Measurements from ENCODE around the gene SLC27A5. TPM values are rescaled to one million over a fixed set of nuclear protein-coding genes. Genes with fewer than 3 reads are reported as not detected.

Gene SLC27A5
- total RNA-seq, 1 donor from 2014 or later = 4.7 TPM

- peaks cover 13% of the 10 kb centered on the region for H3K4me1 ChIP-seq
- intact Hi-C loops (cut with DNase I) = no loop called here
- ATAC-seq (no peak), DNase-seq (no peak)
- H3K27me3 ChIP-seq = no peaks in the 10 kb centered on the region
- no peak for TF ChIP-seq CTCF (IDR thresholded peaks at IDR 0.05)
- peaks cover 14% of the 10 kb centered on the region for H3K36me3 ChIP-seq
- H3K27ac ChIP-seq = no peak overlapping the region
- H3K9me3 ChIP-seq = no peaks in the 10 kb centered on the region
- no peak overlapping the region for H3K4me3 ChIP-seq
Observed at GRCh38 chr19:58479736-58480480, 31.9 kb downstream of the SLC27A5 start.

- no peak for TF ChIP-seq CTCF (IDR thresholded peaks at IDR 0.05)
- intact Hi-C loops (cut with DNase I) = no loop called here
- Histone ChIP-seq H3K27ac (no peak overlapping the region), H3K27me3 (no peaks in the 10 kb centered on the region), H3K4me3 (no peak overlapping the region), H3K9me3 (no peaks in the 10 kb centered on the region), H3K36me3 (peaks cover 14% of the 10 kb centered on the region), H3K4me1 (peaks cover 15% of the 10 kb centered on the region)
- ATAC-seq (no peak), DNase-seq (no peak)
Observed at GRCh38 chr19:58479303-58479702, 32.5 kb downstream of the SLC27A5 start.

DNA sequence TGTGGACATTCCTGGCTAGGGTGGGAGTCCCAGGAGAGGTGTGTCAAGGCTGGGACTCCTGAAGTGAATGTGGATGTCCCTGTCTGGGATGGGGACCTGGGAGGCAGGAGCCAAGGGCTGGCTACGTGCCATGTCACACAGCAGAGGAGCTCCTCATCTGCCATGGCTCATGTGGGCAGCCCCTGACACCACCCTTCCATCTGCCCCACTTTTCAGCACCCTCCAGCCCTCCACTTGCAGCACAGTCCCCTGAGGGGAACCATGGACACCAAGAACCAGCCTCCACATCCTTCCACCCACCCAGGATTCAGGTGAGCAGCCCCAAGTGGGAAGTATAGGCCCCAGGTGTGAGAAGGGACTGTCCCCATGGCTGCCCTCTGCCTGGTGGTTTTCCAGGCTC is 33.9 kb downstream of the SLC27A5 start:
- Histone ChIP-seq H3K36me3 (peaks cover 19% of the 10 kb centered on the region), H3K27me3 (no peaks in the 10 kb centered on the region), H3K27ac (no peak overlapping the region), H3K4me3 (no peak overlapping the region), H3K4me1 (peaks cover 15% of the 10 kb centered on the region), H3K9me3 (no peaks in the 10 kb centered on the region)
- TF ChIP-seq CTCF (IDR thresholded peaks at IDR 0.05) = no peak
- intact Hi-C loops (cut with DNase I) = no loop called here
- DNase-seq = no peak
- no peak for ATAC-seq

GRCh38 chr19:58477130-58477529 is 34.7 kb downstream of the SLC27A5 start:
- TF ChIP-seq CTCF (IDR thresholded peaks at IDR 0.05) = no peak
- Histone ChIP-seq H3K27me3 (no peaks in the 10 kb centered on the region), H3K9me3 (no peaks in the 10 kb centered on the region), H3K4me3 (no peak overlapping the region), H3K27ac (peak overlapping the region; percentile 94), H3K4me1 (peaks cover 15% of the 10 kb centered on the region), H3K36me3 (peaks cover 26% of the 10 kb centered on the region)
- DNase-seq = no peak
- ATAC-seq = no peak
- intact Hi-C loops (cut with DNase I) = no loop called here

GRCh38 chr19:58476498-58477015 is 35.2 kb downstream of the SLC27A5 start:
- Histone ChIP-seq H3K9me3 (no peaks in the 10 kb centered on the region), H3K4me1 (peaks cover 15% of the 10 kb centered on the region), H3K36me3 (peaks cover 32% of the 10 kb centered on the region), H3K4me3 (peak overlapping the region; percentile 71), H3K27me3 (no peaks in the 10 kb centered on the region), H3K27ac (peak overlapping the region; percentile 94)
- TF ChIP-seq CTCF (IDR thresholded peaks at IDR 0.05) = no peak
- intact Hi-C loops (cut with DNase I) = no loop called here
- ATAC-seq (no peak), DNase-seq (no peak)

All from upper lobe of right lung (tissue), 1 donor.